ENCODE data around the gene FITM1. TPM values are rescaled to one million over a fixed set of nuclear protein-coding genes. Genes with fewer than 3 reads are reported as not detected.

FITM1 gene
- total RNA-seq, 2 donors from 2014 or later: 74.3 to 180 TPM

DNA sequence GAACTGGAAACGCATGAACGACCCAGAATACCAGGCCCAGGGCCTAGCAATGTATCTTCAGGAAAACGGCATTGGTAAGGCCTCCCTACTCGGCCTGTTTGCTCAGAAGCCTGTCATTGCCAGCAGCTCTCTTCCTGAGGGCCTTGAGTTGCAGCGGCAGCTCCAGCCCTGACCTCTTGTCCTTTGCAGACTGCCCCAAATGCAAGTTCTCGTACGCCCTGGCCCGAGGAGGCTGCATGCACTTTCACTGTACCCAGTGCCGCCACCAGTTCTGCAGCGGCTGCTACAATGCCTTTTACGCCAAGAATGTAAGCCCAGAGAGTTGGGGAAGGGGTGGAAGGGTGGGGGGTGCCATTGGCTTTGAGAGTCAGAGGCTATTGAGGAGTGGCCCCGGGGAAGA lies 26.9 kb downstream of the FITM1 start:
- H3K4me3 ChIP-seq: no peak overlapping the region
- no peaks in the 10 kb centered on the region for H3K9me3 ChIP-seq
- DNase-seq (ENCODE audit: low spot score): no peak
- peaks cover 66% of the 10 kb centered on the region for H3K36me3 ChIP-seq
- peaks cover 0 to 13% of the 10 kb centered on the region in 2 donors for H3K4me1 ChIP-seq
- H3K27ac ChIP-seq: no peak overlapping the region
- TF ChIP-seq, protein P1, sequence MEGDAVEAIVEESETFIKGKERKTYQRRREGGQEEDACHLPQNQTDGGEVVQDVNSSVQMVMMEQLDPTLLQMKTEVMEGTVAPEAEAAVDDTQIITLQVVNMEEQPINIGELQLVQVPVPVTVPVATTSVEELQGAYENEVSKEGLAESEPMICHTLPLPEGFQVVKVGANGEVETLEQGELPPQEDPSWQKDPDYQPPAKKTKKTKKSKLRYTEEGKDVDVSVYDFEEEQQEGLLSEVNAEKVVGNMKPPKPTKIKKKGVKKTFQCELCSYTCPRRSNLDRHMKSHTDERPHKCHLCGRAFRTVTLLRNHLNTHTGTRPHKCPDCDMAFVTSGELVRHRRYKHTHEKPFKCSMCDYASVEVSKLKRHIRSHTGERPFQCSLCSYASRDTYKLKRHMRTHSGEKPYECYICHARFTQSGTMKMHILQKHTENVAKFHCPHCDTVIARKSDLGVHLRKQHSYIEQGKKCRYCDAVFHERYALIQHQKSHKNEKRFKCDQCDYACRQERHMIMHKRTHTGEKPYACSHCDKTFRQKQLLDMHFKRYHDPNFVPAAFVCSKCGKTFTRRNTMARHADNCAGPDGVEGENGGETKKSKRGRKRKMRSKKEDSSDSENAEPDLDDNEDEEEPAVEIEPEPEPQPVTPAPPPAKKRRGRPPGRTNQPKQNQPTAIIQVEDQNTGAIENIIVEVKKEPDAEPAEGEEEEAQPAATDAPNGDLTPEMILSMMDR (IDR thresholded peaks at IDR 0.05): no peak
- no peaks in the 10 kb centered on the region for H3K27me3 ChIP-seq

DNA sequence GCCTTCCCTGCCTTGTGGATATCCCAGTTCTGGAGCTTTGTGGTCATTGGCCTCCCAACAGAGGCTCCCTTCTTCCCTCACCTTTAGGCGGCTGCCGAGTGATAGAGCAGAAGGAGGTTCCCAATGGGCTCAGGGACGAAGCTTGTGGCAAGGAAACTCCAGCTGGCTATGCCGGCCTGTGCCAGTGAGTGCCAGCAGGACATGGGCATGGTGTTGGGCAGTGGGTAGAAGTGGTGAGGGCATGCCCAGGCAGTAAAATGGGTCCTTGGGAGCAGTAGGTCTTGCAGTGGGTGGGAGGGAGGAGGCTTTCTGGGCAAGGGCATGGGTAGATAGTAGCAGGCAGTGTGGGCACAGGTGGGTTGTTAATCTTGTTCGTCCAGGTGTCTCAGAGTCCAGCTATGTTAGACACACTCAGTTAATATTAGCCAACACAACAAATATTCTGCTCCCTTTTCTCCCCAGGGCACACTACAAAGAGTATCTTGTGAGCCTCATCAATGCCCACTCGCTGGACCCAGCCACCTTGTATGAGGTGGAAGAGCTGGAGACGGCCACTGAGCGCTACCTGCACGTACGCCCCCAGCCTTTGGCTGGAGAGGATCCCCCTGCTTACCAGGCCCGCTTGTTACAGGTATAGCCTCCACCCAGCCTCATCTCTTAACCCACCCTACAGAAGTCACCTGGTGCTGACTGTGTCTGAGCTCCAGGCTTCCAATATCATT lies 29.5 kb downstream of the FITM1 start:
- Histone ChIP-seq H3K27ac (peak overlapping the region in 1 of 2 donors; percentile 96), H3K36me3 (peaks cover 71% of the 10 kb centered on the region), H3K4me3 (no peak overlapping the region), H3K4me1 (peaks cover 0 to 30% of the 10 kb centered on the region in 2 donors), H3K9me3 (no peaks in the 10 kb centered on the region), H3K27me3 (no peaks in the 10 kb centered on the region)
- no peak for DNase-seq (ENCODE audit: low spot score)
- TF ChIP-seq, protein P1 (IDR thresholded peaks at IDR 0.05): no peak

DNA sequence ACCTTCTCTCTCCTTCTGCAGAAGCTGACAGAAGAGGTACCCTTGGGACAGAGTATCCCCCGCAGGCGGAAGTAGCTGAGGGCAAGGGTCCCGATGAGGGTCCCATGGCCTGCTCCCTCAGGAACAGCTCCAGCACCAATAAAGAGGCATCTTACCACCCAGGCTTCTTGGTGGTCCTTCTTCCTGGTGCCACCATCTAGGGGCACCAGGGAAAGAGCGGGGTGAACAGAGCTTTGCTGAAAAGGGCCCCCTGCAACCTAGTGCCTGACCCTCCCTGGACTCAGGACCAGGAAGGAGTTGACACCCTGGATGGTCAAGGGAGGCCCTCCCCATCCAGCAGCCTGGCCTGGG lies 30.0 kb downstream of the FITM1 start:
- DNase-seq (ENCODE audit: low spot score): no peak
- Histone ChIP-seq H3K4me3 (no peak overlapping the region), H3K36me3 (peaks cover 71% of the 10 kb centered on the region), H3K27ac (peak overlapping the region; percentile 96), H3K27me3 (no peaks in the 10 kb centered on the region), H3K9me3 (no peaks in the 10 kb centered on the region), H3K4me1 (peaks cover 0 to 30% of the 10 kb centered on the region in 2 donors)
- TF ChIP-seq, protein P1 (IDR thresholded peaks at IDR 0.05): no peak

DNA sequence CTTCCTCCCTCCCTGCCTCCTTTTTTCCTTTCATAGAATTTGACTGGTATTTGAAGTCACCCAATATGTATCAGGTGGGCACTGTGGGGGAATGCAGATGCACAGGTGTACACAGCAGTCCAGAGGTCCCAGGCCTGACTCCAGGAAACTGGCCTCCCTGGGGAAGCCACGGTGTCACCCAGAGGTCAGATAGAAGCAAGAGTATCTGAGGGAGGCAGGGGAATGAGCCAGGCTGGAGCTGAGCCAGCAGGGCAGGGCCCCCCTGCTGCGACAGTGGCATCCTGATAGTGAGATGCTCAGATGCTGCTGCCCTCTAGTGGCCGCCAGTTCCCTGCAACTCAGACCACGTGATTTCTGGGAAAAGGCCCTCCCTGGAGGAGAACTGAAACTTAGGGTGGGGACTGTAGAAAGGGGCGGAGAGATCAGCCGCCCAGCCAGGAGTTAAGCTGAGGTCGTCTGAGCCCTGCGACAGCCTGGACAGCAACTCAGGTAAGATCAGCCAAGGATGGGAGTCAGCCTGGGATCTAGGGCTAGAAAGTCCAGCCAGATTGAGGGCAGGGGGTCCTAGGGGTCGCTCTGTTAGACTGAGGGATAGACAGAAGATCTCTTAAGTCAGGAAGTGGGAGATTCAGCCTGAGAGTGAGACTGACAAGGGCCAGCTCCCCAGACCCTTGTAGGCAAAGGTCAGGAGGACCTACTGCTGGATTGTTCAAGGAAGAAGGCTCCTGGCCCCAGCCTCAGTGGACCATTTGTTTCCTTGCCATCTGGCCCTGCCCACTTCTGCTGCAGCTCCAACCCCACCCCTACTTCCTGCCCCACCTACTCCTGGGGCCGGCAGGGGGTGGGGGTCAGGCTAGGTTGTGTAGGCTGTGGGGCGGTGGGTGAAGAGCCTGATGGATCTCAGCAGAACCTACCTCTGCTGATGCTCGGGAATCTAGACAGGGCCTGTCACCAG lies 30.7 kb downstream of the FITM1 start, which contains the start of gene IRF9:
Gene IRF9 (plus strand): TSS at position 416 of the 955 bp plus-strand sequence. CDS start 880 bp downstream, outside the sequence.
- Histone ChIP-seq H3K27me3 (no peaks in the 10 kb centered on the region), H3K4me1 (peaks cover 0 to 30% of the 10 kb centered on the region in 2 donors), H3K9me3 (no peaks in the 10 kb centered on the region), H3K36me3 (peaks cover 71% of the 10 kb centered on the region), H3K27ac (peak within 1 kb of the TSS; percentile 96), H3K4me3 (peak within 1 kb of the TSS; percentile 62 to 68)
- DNase-seq (ENCODE audit: low spot score): peak; percentile 99
- TF ChIP-seq, protein P1 (IDR thresholded peaks at IDR 0.05): peak; percentile 90 to 93

DNA sequence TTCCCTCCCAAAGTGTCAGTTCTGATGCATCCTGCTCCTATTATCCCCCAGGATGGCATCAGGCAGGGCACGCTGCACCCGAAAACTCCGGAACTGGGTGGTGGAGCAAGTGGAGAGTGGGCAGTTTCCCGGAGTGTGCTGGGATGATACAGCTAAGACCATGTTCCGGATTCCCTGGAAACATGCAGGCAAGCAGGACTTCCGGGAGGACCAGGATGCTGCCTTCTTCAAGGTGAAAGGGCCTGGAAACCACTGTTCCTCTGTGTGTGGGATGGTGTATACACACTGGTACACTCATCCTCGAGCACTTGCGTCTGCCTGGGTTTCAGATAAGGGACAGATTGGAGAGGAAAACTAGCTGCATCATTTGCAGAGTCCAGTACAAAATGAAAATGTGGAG lies 31.6 kb downstream of the FITM1 start:
- H3K27ac ChIP-seq: peak overlapping the region; percentile 96

More for the DNA sequence above, 31.6 kb downstream of the FITM1 start:
- Histone ChIP-seq H3K9me3 (no peaks in the 10 kb centered on the region), H3K4me3 (peak overlapping the region; percentile 62 to 68), H3K4me1 (peaks cover 0 to 30% of the 10 kb centered on the region in 2 donors), H3K36me3 (peaks cover 71% of the 10 kb centered on the region), H3K27me3 (no peaks in the 10 kb centered on the region)
- TF ChIP-seq, protein P1 (IDR thresholded peaks at IDR 0.05): no peak
- DNase-seq (ENCODE audit: low spot score): no peak

All from right atrium auricular region (tissue), 2 donors.